ENCODE results near the gene SQOR. TPM values are rescaled to one million over a fixed set of nuclear protein-coding genes. Genes with fewer than 3 reads are reported as not detected.

SQOR gene
- total and polyA plus RNA-seq, 2 donors (not counting 1 experiment from before 2014, with no cell fraction given), result 25.6 to 29.1 TPM

GRCh38 chr15:45647828-45648227 lies 13.0 kb downstream of the SQOR start:
- H3K27ac Mint-ChIP-seq, result no peak overlapping the region
- CTCF ChIA-PET, result no interaction called here
- H3K79me2 ChIP-seq (ENCODE audit: control insufficient read depth, insufficient read depth, low read length), result peaks cover 99% of the 10 kb centered on the region

More at GRCh38 chr15:45647828-45648227, 13.0 kb downstream of the SQOR start:
- peaks cover 97% of the 10 kb centered on the region for H4K20me1 ChIP-seq (ENCODE audit: control insufficient read depth, insufficient read depth, low read length, poor library complexity, severe bottlenecking)
- no peak overlapping the region for H3K4me3 ChIP-seq (ENCODE audit: control extremely low read depth in 1 of 5, extremely low read depth in 1 of 5, insufficient read depth in 1 of 5, low read depth in 2 of 5, low read length in 4 of 5)
- 100% methylated on average over 5 of the region's 6 CpGs for WGBS (ENCODE audit: insufficient coverage)
- POLR2A ChIA-PET, result no interaction called here
- H3K4me2 ChIP-seq (replicated peaks; ENCODE audit: low read depth, low read length, poor library complexity, severe bottlenecking), result no peak overlapping the region
- DNase-seq (no peak), ATAC-seq (ENCODE audit: low read depth) (no peak)
- H3K9me3 ChIP-seq (ENCODE audit: control extremely low read depth in 1 of 3, control insufficient read depth in 2 of 3, insufficient read depth in 1 of 3, low read length in 2 of 3), result peaks cover 0 to 6% (median 0%) of the 10 kb centered on the region in 3 donors
- no peak overlapping the region for H3K27ac ChIP-seq (ENCODE audit: low read length in 2 of 2)
- intact Hi-C loops (cut with micrococcal nuclease), result no loop called here
- Mint-ChIP-seq H3K27me3 (no peaks in the 10 kb centered on the region), H3K4me1 (peaks cover 29% of the 10 kb centered on the region), H3K4me3 (no peak overlapping the region), H3K9me3 (ENCODE audit: insufficient read depth) (no peaks in the 10 kb centered on the region)
- H2AFZ ChIP-seq (ENCODE audit: insufficient read depth, low read depth, low read length, poor library complexity, severe bottlenecking), result no peak overlapping the region
- no peak for TF ChIP-seq CTCF (IDR thresholded peaks at IDR 0.05)
- no peak for TF ChIP-seq EZH2 (IDR thresholded peaks at IDR 0.05; ENCODE audit: borderline replicate concordance, insufficient read depth, low read depth, low read length, poor library complexity, severe bottlenecking)
- no peaks in the 10 kb centered on the region for H3K27me3 ChIP-seq (replicated peaks in 1 of 4; ENCODE audit: control extremely low read depth in 1 of 4, control insufficient read depth in 3 of 4, insufficient read depth in 4 of 4, low read length in 3 of 4)
- H3K36me3 ChIP-seq (replicated peaks in 1 of 2; ENCODE audit: control extremely low read depth in 1 of 2, control insufficient read depth in 1 of 2, extremely low read depth in 1 of 2, insufficient read depth in 2 of 2, low read length in 1 of 2), result peaks cover 0 to 4% of the 10 kb centered on the region in 2 experiments
- peaks cover 5% of the 10 kb centered on the region in 2 donors for H3K4me1 ChIP-seq (ENCODE audit: control insufficient read depth in 2 of 2, insufficient read depth in 2 of 2, low read length in 2 of 2)
- H3K9ac ChIP-seq (ENCODE audit: low read length), result no peak overlapping the region
